SK-N-SH (cell line): ENCODE measurements around the gene ZNF597. TPM values are rescaled to one million over a fixed set of nuclear protein-coding genes. Genes with fewer than 3 reads are reported as not detected.

ENCODE experiments used
- CTCF ChIA-PET: fragments of 300-600, 350-600 bp; formaldehyde crosslinking; extraction: SDS; loops from one replicate; lab custom pipeline; 2021; lab: Yijun Ruan, JAX
- POLR2A ChIA-PET: fragments of 350-600 bp; sonication (Branson Sonifier 250); formaldehyde crosslinking; extraction: SDS; loops from one replicate; lab custom pipeline; 2020; ENCODE audit warnings: antibody characterized with exemption, inconsistent platforms; lab: Yijun Ruan, JAX
- DNase-seq: peaks from one replicate; pipeline ENCODE4 v3.0.0; 2012
- H2AFZ ChIP-seq: fragments of 200-600 bp; sonication (generic); 2 replicates; pipeline ENCODE4 v1.8.1; 2016; ENCODE audit warnings: antibody characterized with exemption, mild to moderate bottlenecking, low read depth
- H3F3A ChIP-seq: fragments of 200-600 bp; sonication (generic); replicated peaks from 2 replicates; pipeline ENCODE3; 2016; ENCODE audit warnings: antibody characterized with exemption, mild to moderate bottlenecking; ENCODE audit not compliant: insufficient read depth
- H3K27ac ChIP-seq, 2 experiments: fragments of 200-500 bp in 1 of 2; fragments of 200-600 bp in 1 of 2; sonication (Bioruptor generic) in 1 of 2; sonication (generic), shearing (Covaris generic) in 1 of 2; 2 replicates each; pipeline versions ENCODE4 v1.5.1 to v1.6.1; 2014 to 2016; ENCODE audit warnings: low read depth in 2 of 2, inconsistent platforms in 1 of 2, low read length in 1 of 2, mild to moderate bottlenecking in 1 of 2, mixed read lengths in 1 of 2
- H3K27me3 ChIP-seq: fragments of 200-600 bp; sonication (generic), shearing (Covaris generic); 2 replicates; pipeline ENCODE4 v1.6.1; 2016; ENCODE audit warnings: mixed run types; ENCODE audit not compliant: insufficient read depth
- H3K36me3 ChIP-seq, 2 experiments: fragments of 200-500 bp in 1 of 2; fragments of 200-600 bp in 1 of 2; sonication (Bioruptor generic) in 1 of 2; sonication (generic) in 1 of 2; replicated peaks in 1 of 2; 2 replicates each; pipeline versions ENCODE3 to v1.5.1; 2014 to 2016; ENCODE audit warnings: low read length in 1 of 2, mild to moderate bottlenecking in 1 of 2; ENCODE audit not compliant: insufficient read depth in 2 of 2, control insufficient read depth in 1 of 2
- H3K4me1 ChIP-seq, 2 experiments: fragments of 200-500 bp in 1 of 2; fragments of 200-600 bp in 1 of 2; sonication (Bioruptor generic) in 1 of 2; sonication (generic), shearing (Covaris generic) in 1 of 2; 2 replicates each; pipeline versions ENCODE4 v1.5.1 to v1.6.1; 2014 to 2016; ENCODE audit warnings: low read depth in 1 of 2, low read length in 1 of 2, mixed run types in 1 of 2; ENCODE audit not compliant: insufficient read depth in 2 of 2, control insufficient read depth in 1 of 2
- H3K4me2 ChIP-seq: fragments of 200-600 bp; sonication (generic), shearing (Covaris generic); 2 replicates; pipeline ENCODE4 v1.6.1; 2017; ENCODE audit warnings: mixed run types
- H3K4me3 ChIP-seq, 2 experiments: fragments of 200-500 bp in 1 of 2; fragments of 200-600 bp in 1 of 2; sonication (Bioruptor generic) in 1 of 2; sonication (generic), shearing (Covaris generic) in 1 of 2; 2 replicates each; pipeline versions ENCODE4 v1.5.1 to v1.8.1; 2014 to 2016; ENCODE audit warnings: low read depth in 2 of 2, inconsistent platforms in 1 of 2, low read length in 1 of 2, mild to moderate bottlenecking in 1 of 2, mixed read lengths in 1 of 2, moderate library complexity in 1 of 2
- H3K79me2 ChIP-seq: fragments of 200-600 bp; sonication (generic); 2 replicates; pipeline ENCODE4 v1.8.1; 2017; ENCODE audit warnings: mild to moderate bottlenecking; ENCODE audit not compliant: insufficient read depth
- H3K9ac ChIP-seq: fragments of 200-600 bp; sonication (generic); 2 replicates; pipeline ENCODE4 v1.6.1; 2017; ENCODE audit warnings: mixed run types
- H3K9me2 ChIP-seq: fragments of 200-600 bp; sonication (generic); 2 replicates; pipeline ENCODE4 v1.6.1; 2017; ENCODE audit warnings: mixed run types
- H3K9me3 ChIP-seq: fragments of 200-600 bp; sonication (generic); 2 replicates; pipeline ENCODE4 v1.6.1; 2017; ENCODE audit warnings: mixed run types, mild to moderate bottlenecking, moderate library complexity
- H4K20me1 ChIP-seq: fragments of 200-600 bp; sonication (generic); 2 replicates; pipeline ENCODE4 v1.6.1; 2017; ENCODE audit warnings: mild to moderate bottlenecking, mixed run types; ENCODE audit not compliant: insufficient read depth
- CHD2 ChIP-seq: fragments of 150-350 bp; IDR thresholded peaks from 2 replicates; pipeline ENCODE4 v1.6.1; 2018; ENCODE audit warnings: low read length; ENCODE audit not compliant: partially characterized antibody
- ELF1 ChIP-seq: IDR thresholded peaks from 2 replicates; pipeline ENCODE4 v1.4.0; 2012
- FOSL2 ChIP-seq: IDR thresholded peaks from 2 replicates; pipeline ENCODE4 v1.4.0; 2012; ENCODE audit warnings: low read depth, mild to moderate bottlenecking, moderate library complexity, borderline replicate concordance
- FOXM1 ChIP-seq: IDR thresholded peaks from 2 replicates; pipeline ENCODE4 v1.4.0; 2012; ENCODE audit warnings: low read depth, mild to moderate bottlenecking
- GABPA ChIP-seq: IDR thresholded peaks from 2 replicates; pipeline ENCODE4 v1.4.0; 2012; ENCODE audit warnings: low read depth, mild to moderate bottlenecking
- GATA2 ChIP-seq: sonication (generic); formaldehyde crosslinking; IDR thresholded peaks from 2 replicates; pipeline ENCODE4 v1.5.0; 2020; ENCODE audit warnings: mild to moderate bottlenecking, missing genetic modification reagents
- MXI1 ChIP-seq: IDR thresholded peaks from 2 replicates; pipeline ENCODE4 v1.6.1; 2012; ENCODE audit warnings: mild to moderate bottlenecking, low read depth, low read length, improper control_type of control experiment
- NRF1 ChIP-seq: IDR thresholded peaks from 2 replicates; pipeline ENCODE4 v1.6.1; 2012; ENCODE audit warnings: low read depth, mild to moderate bottlenecking, low read length
- RAD21 ChIP-seq: IDR thresholded peaks from 2 replicates; pipeline ENCODE4 v1.6.1; 2012; ENCODE audit warnings: mild to moderate bottlenecking, low read length
- RCOR1 ChIP-seq: fragments of 150-350 bp; IDR thresholded peaks from 2 replicates; pipeline ENCODE4 v1.6.1; 2017; ENCODE audit warnings: antibody characterized with exemption, low read length
- SIN3A ChIP-seq: IDR thresholded peaks from 2 replicates; pipeline ENCODE4 v1.6.1; 2012; ENCODE audit warnings: low read depth, mild to moderate bottlenecking, low read length, moderate library complexity, borderline replicate concordance
- TAF1 ChIP-seq: IDR thresholded peaks from 2 replicates; pipeline ENCODE4 v1.6.1; 2012; ENCODE audit warnings: low read depth, mild to moderate bottlenecking, low read length, moderate library complexity, borderline replicate concordance
- WGBS: methylation state at CpG from one replicate; pipeline ENCODE4 v1.1.6; 2017; ENCODE audit warnings: low lambda C conversion rate; 5-methylcytosine and 5-hydroxymethylcytosine counted together
- polyA plus RNA-seq, 3 experiments: library from polyadenylated mRNA; depleted of rRNA; stranded (reverse); fragments of >200 nt; gene quantifications; 2 replicates each; pipeline ENCODE4 v1.2.3, GENCODE V29; 2012
- TF ChIP-seq, protein P1 (sequence below): fragments of 150-350 bp; IDR thresholded peaks from 2 replicates; pipeline ENCODE4 v1.6.1; 2017; ENCODE audit warnings: antibody characterized with exemption, low read length, low read depth, borderline replicate concordance
- TF ChIP-seq, protein P2 (sequence below): IDR thresholded peaks from 2 replicates; pipeline ENCODE4; 2012
- TF ChIP-seq, protein P3 (sequence below): IDR thresholded peaks from 2 replicates; pipeline ENCODE4 v1.4.0; 2012; ENCODE audit warnings: low read depth, borderline replicate concordance
- TF ChIP-seq, protein P4 (sequence below): fragments of 150-350 bp; IDR thresholded peaks from 2 replicates; pipeline ENCODE4 v1.6.1; 2016; ENCODE audit warnings: mild to moderate bottlenecking, low read depth, low read length
- TF ChIP-seq, protein P5 (sequence below): IDR thresholded peaks from 2 replicates; pipeline ENCODE4 v1.4.0; 2012; ENCODE audit warnings: low read depth, borderline replicate concordance

The ZNF597 gene
- polyA plus RNA-seq, 1 of the 3 experiments (the other 2 are of a cell fraction): 1.1 TPM

DNA sequence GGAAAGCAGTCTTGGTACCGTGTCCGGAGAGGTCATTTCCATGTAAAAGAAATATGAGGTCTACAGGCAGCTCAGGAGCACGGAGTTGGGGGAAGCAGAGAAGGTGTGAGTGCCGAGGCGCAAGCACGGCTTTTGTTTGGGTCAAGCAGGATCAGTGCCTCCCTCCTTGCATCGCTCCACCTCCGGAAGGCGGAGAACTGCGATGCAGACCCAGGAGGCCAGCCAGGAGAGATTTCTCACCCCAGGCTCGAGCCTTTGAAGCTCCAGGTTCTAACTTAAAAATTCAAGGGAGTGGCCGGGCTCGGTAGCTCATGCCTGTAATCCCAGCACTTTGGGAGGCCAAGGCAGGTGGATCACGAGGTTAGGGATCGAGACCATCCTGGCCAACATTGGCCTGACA is 25.2 kb upstream of the ZNF597 start:
- TF ChIP-seq TAF1 (no peak), GABPA (no peak), FOXM1 (no peak), SIN3A (no peak), CHD2 (no peak), ELF1 (no peak)
- TF ChIP-seq, protein P1, sequence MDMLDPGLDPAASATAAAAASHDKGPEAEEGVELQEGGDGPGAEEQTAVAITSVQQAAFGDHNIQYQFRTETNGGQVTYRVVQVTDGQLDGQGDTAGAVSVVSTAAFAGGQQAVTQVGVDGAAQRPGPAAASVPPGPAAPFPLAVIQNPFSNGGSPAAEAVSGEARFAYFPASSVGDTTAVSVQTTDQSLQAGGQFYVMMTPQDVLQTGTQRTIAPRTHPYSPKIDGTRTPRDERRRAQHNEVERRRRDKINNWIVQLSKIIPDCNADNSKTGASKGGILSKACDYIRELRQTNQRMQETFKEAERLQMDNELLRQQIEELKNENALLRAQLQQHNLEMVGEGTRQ: no peak
- Histone ChIP-seq H3K4me1 (peaks cover 0 to 4% of the 10 kb centered on the region in 2 experiments; a peak in 2 of 4 replicates), H3K4me3 (no peak overlapping the region), H3K9me2 (no peaks in the 10 kb centered on the region), H3K4me2 (no peak overlapping the region), H3K27ac (no peak overlapping the region), H4K20me1 (peaks cover 100% of the 10 kb centered on the region), H3F3A (no peaks in the 10 kb centered on the region), H3K9me3 (no peaks in the 10 kb centered on the region), H2AFZ (no peak overlapping the region), H3K79me2 (peaks cover 100% of the 10 kb centered on the region), H3K9ac (no peak overlapping the region), H3K27me3 (no peaks in the 10 kb centered on the region), H3K36me3 (peaks cover 10 to 15% of the 10 kb centered on the region in 2 experiments)
- WGBS: 98% methylated on average over 13 of the region's 15 CpGs
- CTCF ChIA-PET: no interaction called here
- DNase-seq: no peak
- POLR2A ChIA-PET: no interaction called here

DNA sequence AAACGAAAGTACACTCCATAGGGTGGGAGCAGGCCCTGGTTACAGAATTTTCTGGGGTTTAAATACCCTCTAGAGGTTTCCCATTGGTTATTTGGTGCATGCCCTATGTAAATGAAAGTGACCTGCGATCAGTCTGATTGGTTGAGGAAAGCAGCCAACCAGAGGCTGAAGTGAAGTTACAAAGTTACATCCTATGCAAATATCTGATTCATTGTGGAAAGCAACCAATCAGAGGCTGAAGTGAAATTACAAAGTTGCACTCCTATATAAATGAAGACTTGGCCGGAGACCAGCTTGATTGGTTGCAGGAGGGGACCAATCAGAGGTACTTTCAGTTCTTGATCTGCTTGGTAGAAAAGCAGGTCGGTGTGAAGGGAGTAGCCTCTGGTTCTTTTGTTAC is 24.6 kb upstream of the ZNF597 start:
- Histone ChIP-seq H3K27ac (no peak overlapping the region), H3K36me3 (peaks cover 10 to 11% of the 10 kb centered on the region in 2 experiments), H3K9me3 (no peaks in the 10 kb centered on the region), H3K9ac (no peak overlapping the region), H3K4me1 (peaks cover 0 to 4% of the 10 kb centered on the region in 2 experiments; a peak in 2 of 4 replicates), H3F3A (no peaks in the 10 kb centered on the region), H3K9me2 (no peaks in the 10 kb centered on the region), H3K4me3 (no peak overlapping the region), H3K27me3 (no peaks in the 10 kb centered on the region), H3K4me2 (no peak overlapping the region), H3K79me2 (peaks cover 100% of the 10 kb centered on the region), H2AFZ (no peak overlapping the region), H4K20me1 (peaks cover 100% of the 10 kb centered on the region)
- POLR2A ChIA-PET: no interaction called here
- no peak for DNase-seq
- 91% methylated on average over 4 of the region's 4 CpGs for WGBS
- CTCF ChIA-PET: no interaction called here
- TF ChIP-seq, protein P2, sequence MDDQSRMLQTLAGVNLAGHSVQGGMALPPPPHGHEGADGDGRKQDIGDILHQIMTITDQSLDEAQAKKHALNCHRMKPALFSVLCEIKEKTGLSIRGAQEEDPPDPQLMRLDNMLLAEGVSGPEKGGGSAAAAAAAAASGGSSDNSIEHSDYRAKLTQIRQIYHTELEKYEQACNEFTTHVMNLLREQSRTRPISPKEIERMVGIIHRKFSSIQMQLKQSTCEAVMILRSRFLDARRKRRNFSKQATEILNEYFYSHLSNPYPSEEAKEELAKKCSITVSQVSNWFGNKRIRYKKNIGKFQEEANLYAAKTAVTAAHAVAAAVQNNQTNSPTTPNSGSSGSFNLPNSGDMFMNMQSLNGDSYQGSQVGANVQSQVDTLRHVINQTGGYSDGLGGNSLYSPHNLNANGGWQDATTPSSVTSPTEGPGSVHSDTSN: no peak
- no peak for TF ChIP-seq RCOR1
- TF ChIP-seq, protein P3, sequence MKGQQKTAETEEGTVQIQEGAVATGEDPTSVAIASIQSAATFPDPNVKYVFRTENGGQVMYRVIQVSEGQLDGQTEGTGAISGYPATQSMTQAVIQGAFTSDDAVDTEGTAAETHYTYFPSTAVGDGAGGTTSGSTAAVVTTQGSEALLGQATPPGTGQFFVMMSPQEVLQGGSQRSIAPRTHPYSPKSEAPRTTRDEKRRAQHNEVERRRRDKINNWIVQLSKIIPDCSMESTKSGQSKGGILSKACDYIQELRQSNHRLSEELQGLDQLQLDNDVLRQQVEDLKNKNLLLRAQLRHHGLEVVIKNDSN: no peak
- TF ChIP-seq MXI1: no peak
- TF ChIP-seq, protein P4, sequence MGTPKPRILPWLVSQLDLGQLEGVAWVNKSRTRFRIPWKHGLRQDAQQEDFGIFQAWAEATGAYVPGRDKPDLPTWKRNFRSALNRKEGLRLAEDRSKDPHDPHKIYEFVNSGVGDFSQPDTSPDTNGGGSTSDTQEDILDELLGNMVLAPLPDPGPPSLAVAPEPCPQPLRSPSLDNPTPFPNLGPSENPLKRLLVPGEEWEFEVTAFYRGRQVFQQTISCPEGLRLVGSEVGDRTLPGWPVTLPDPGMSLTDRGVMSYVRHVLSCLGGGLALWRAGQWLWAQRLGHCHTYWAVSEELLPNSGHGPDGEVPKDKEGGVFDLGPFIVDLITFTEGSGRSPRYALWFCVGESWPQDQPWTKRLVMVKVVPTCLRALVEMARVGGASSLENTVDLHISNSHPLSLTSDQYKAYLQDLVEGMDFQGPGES: no peak
- TF ChIP-seq ELF1: no peak
- no peak for TF ChIP-seq GABPA
- TF ChIP-seq NRF1: no peak
- no peak for TF ChIP-seq RAD21
- TF ChIP-seq GATA2 (CRISPR knock-in tag): no peak
- TF ChIP-seq, protein P5, sequence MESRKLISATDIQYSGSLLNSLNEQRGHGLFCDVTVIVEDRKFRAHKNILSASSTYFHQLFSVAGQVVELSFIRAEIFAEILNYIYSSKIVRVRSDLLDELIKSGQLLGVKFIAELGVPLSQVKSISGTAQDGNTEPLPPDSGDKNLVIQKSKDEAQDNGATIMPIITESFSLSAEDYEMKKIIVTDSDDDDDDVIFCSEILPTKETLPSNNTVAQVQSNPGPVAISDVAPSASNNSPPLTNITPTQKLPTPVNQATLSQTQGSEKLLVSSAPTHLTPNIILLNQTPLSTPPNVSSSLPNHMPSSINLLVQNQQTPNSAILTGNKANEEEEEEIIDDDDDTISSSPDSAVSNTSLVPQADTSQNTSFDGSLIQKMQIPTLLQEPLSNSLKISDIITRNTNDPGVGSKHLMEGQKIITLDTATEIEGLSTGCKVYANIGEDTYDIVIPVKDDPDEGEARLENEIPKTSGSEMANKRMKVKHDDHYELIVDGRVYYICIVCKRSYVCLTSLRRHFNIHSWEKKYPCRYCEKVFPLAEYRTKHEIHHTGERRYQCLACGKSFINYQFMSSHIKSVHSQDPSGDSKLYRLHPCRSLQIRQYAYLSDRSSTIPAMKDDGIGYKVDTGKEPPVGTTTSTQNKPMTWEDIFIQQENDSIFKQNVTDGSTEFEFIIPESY: no peak
- no peak for TF ChIP-seq FOSL2
